Heart right ventricle (tissue), 16 donors: ENCODE data around the gene CYSRT1. TPM values are rescaled to one million over a fixed set of nuclear protein-coding genes. Genes with fewer than 3 reads are reported as not detected.

Experiments
- ATAC-seq, 8 donors: fragments of 200-7000 bp; cut with Tn5 transposase; one replicate each; pipeline ENCODE4 v1.9.1; 2020; ENCODE audit warnings: mild to moderate bottlenecking in 8 of 8, moderate library complexity in 8 of 8, moderate number of reproducible peaks in 1 of 8
- DNase-seq, 2 donors: peaks; one replicate each; pipeline ENCODE4 v3.0.0-alpha.2; 2020
- H3K27ac ChIP-seq, 10 donors: fragments of 200-600 bp; sonication (generic) in 2 of 10; one replicate each; pipeline versions ENCODE4 v1.5.0 to v1.8.0; 2020 to 2022; ENCODE audit warnings: mild to moderate bottlenecking in 3 of 10
- H3K27me3 ChIP-seq, 7 donors: fragments of 200-600 bp; one replicate each; pipeline ENCODE4 v1.8.0; 2021 to 2022; ENCODE audit warnings: mild to moderate bottlenecking in 2 of 7
- H3K36me3 ChIP-seq, 9 donors: fragments of 200-600 bp; sonication (generic) in 1 of 9; one replicate each; pipeline versions ENCODE4 v1.5.0 to v1.8.0; 2020 to 2022; ENCODE audit warnings: mild to moderate bottlenecking in 2 of 9
- H3K4me1 ChIP-seq, 9 donors: fragments of 200-600 bp; sonication (generic) in 1 of 9; one replicate each; pipeline versions ENCODE4 v1.5.0 to v1.8.0; 2020 to 2022; ENCODE audit warnings: mild to moderate bottlenecking in 4 of 9
- H3K4me3 ChIP-seq, 10 donors: fragments of 200-600 bp; sonication (generic) in 2 of 10; one replicate each; pipeline versions ENCODE4 v1.5.0 to v1.8.0; 2020 to 2022; ENCODE audit warnings: mild to moderate bottlenecking in 7 of 10, moderate library complexity in 2 of 10
- H3K9me3 ChIP-seq, 11 donors: fragments of 200-600 bp in 10 of 11; sonication (generic) in 2 of 11; one replicate each; pipeline versions ENCODE4 v1.5.0 to v1.8.0; 2013 to 2022; ENCODE audit warnings: mild to moderate bottlenecking in 2 of 11, control low read depth in 1 of 11, moderate library complexity in 1 of 11
- CTCF ChIP-seq, 9 donors: fragments of 200-600 bp; sonication (generic) in 2 of 9; IDR thresholded peaks; one replicate each; pipeline versions ENCODE4 v1.5.0 to v1.8.0; 2021 to 2022; ENCODE audit warnings: antibody characterized with exemption in 9 of 9, mild to moderate bottlenecking in 5 of 9, moderate library complexity in 1 of 9
- WGBS, 2 donors: extraction: QIAGEN DNeasy Blood & Tissue Kit; methylation state at CpG; one replicate each; pipeline ENCODE4 v1.1.7; 2013; ENCODE audit warnings: inconsistent platforms in 1 of 2; 5-methylcytosine and 5-hydroxymethylcytosine counted together
- intact Hi-C, 10 donors: fragments of 100-400 bp; cut with DNase I; formaldehyde crosslinking; loops; one replicate each; pipeline versions ENCODE4 v1.11.1 to v1.14.2; 2022
- polyA plus RNA-seq, 2 donors: library from polyadenylated mRNA; stranded (reverse); fragments of 200-250 nt; gene quantifications; one replicate each; pipeline ENCODE4 v1.2.3, GENCODE V29; 2013
- total RNA-seq, 10 donors: library from RNA; stranded (reverse); fragmentation: NEBNext Ultra II Directional in 3 of 10; extraction: Animal tissue kit (Norgen Biotek cat#: 25700) in 3 of 10; gene quantifications; one replicate each; pipeline versions ENCODE4 v1.2.1 to v1.2.4, GENCODE V29; 2021 to 2023
- donor health status: Arrhythmogenic right ventricular cardiomyopathy.
- donor health status: ischemic (EF 13 %, LVEDD 7.1; RV severe dilation, severe dysfunction).
- donor health status: healthy with polysubstance abuse.
- donor health status: DM: no; HTN: yes; CAD: no.
- donor health status: DM: no; HTN: no; CAD: no.
- donor health status: ischemic (EF 25% LVEDD 6.9; RV normal size, moderate dysfunction).
- donor health status: ischemic (EF 25% LVEDD 5.7; RV mildly dilated, moderate dysfunction).
- donor health status: healthy.
- donor health status: DM: yes; HTN: yes; CAD: no.
- donor health status: Ischemic cardiomyopathy.
- donor health status: ischemic (EF 35%, LVEDD 5.7; RV mildly dilated, moderate dysfunction).
- donor health status: nonischemic (EF 11% LVEDD 7.7; RV severe dilation, severe dysfunction).
- donor health status: DM: yes; HTN: yes; CAD: no.
- donor health status: PGD.
- donor health status: ischemic (EF 29% LVEDD 5.4; RV normal size, mild dysfunction).
- donor health status: nonischemic (EF 23%, LVEDD 6.1; RV moderate dilation, normal function).

Gene CYSRT1
- total and polyA plus RNA-seq, 12 donors = 0.19 to 0.71 (median 0.37) TPM; not detected in 4

GRCh38 chr9:137245450-137246421 lies 20.8 kb downstream of the CYSRT1 start:
- no peak overlapping the region for H3K27ac ChIP-seq
- H3K27me3 ChIP-seq = no peaks in the 10 kb centered on the region
- peaks cover 0 to 26% (median 12%) of the 10 kb centered on the region in 9 donors for H3K36me3 ChIP-seq
- WGBS, 2 donors = 93 to 95% methylated on average over 25 of the region's 25 CpGs
- peaks cover 3 to 47% (median 32%) of the 10 kb centered on the region in 9 donors for H3K4me1 ChIP-seq
- intact Hi-C loops = no loop called here
- DNase-seq = no peak
- no peak for TF ChIP-seq CTCF (IDR thresholded peaks at IDR 0.05)
- no peaks in the 10 kb centered on the region for H3K9me3 ChIP-seq
- no peak for ATAC-seq
- no peak overlapping the region for H3K4me3 ChIP-seq

DNA sequence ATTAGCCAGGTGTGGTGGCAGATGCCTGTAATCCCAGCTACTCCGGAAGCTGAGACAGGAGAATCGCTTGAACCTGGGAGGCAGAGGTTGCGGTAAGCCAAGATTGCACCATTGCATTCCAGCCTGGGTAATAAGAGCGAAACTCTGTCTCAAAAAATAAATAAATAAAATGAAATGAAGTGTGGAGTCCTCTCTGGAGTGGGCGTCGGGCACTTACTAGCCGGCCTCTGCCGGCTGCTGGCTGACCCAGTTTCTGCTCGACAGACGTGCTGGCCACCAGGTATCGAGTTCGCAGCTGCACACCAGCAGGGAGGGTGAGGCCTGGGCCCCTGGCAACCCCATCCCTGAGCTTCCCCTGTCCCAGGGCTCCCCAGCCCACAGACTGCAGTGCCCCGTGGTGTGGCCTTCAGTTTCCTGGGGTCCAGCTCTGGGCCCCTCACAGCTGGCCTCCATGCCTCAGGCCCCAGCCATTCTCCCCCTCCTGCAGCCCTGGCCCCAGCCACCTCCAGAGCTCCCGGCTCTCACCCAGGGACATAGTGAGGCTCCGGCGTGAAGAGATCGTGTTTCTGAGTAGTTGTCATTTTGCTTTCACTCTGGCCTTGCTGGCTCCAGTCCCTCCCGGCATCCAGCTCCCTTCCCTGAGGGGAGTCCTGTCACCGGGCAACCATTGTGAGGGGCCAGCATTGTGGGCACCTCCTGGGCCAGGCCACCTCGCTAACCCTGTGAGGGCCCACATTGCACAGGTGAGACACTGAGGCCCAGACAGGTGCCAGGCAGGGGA lies 22.4 kb downstream of the CYSRT1 start:
- DNase-seq = no peak
- intact Hi-C loops = no loop called here
- no peak for ATAC-seq
- peaks cover 0 to 18% (median 8%) of the 10 kb centered on the region in 9 donors for H3K36me3 ChIP-seq
- no peak overlapping the region for H3K4me3 ChIP-seq
- 77 to 78% methylated on average over 20 of the region's 20 CpGs for WGBS, 2 donors
- no peak overlapping the region for H3K27ac ChIP-seq
- H3K4me1 ChIP-seq = peaks cover 3 to 45% (median 28%) of the 10 kb centered on the region in 9 donors
- H3K27me3 ChIP-seq = no peaks in the 10 kb centered on the region
- H3K9me3 ChIP-seq = no peaks in the 10 kb centered on the region
- no peak for TF ChIP-seq CTCF (IDR thresholded peaks at IDR 0.05)

- Histone ChIP-seq H3K4me3 (no peak overlapping the region), H3K36me3 (peaks cover 0 to 13% (median 7%) of the 10 kb centered on the region in 9 donors), H3K27me3 (no peaks in the 10 kb centered on the region), H3K27ac (no peak overlapping the region), H3K4me1 (peaks cover 0 to 40% (median 22%) of the 10 kb centered on the region in 9 donors), H3K9me3 (no peaks in the 10 kb centered on the region)
- ATAC-seq (no peak), DNase-seq (no peak)
- intact Hi-C loops = no loop called here
- 85 to 87% methylated on average over 6 of the region's 6 CpGs for WGBS, 2 donors
- no peak for TF ChIP-seq CTCF (IDR thresholded peaks at IDR 0.05)
Observed at GRCh38 chr9:137247916-137248175, 22.9 kb downstream of the CYSRT1 start.

DNA sequence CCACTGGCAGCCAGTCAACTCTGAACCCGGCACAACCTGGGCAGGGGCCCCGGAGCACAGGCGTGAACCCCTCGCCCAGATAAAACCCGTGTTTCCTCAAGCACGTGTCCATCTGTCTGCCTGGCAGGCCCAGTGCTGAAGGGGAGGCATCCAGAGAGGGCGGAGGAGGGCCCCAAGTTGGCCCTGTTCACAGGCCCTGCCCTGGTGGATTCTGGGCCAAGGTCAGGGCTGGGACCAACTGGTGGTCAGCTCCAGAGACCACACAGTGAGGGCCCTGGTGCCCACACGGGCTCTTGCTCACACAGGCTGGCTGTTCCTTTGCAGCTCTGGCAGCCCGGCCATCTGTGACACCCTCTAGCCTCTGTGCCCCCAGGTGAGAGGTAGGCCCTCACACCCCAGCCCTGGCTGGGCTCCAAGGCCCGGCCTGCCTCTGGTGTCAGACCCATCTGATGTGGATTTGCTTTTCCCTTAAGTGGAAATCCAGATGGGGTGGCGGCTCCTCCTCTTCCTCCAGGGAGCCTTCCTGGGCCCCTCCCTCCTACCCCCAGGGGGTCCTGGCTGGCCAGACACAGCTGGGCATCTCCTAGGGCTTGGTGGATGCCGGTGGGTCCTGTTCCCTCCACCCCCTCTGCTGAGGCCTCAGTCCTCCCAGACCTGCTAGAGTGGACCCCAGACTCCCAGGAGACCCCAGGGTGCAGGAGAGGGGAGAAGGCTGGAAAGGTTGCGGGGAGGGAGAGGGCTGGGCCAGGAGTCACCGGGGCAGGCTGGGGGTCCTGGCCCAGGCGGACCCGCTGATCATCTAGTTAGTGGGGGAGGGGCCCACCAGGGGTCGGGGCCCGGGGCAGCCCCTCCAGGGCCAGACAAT lies 25.6 kb downstream of the CYSRT1 start:
- no peaks in the 10 kb centered on the region for H3K36me3 ChIP-seq
- DNase-seq (no peak), ATAC-seq (peak in 5 of 8 donors; percentile 0 to 35 (median 16))
- no peaks in the 10 kb centered on the region for H3K27me3 ChIP-seq
- peaks cover 5 to 37% (median 22%) of the 10 kb centered on the region in 9 donors for H3K4me1 ChIP-seq
- no peaks in the 10 kb centered on the region for H3K9me3 ChIP-seq
- WGBS, 2 donors = 35 to 42% methylated on average over 17 to 18 of the region's 18 CpGs
- H3K4me3 ChIP-seq = no peak overlapping the region
- intact Hi-C loops = no loop called here
- no peak for TF ChIP-seq CTCF (IDR thresholded peaks at IDR 0.05)
- peak overlapping the region in 5 of 10 donors; percentile 43 to 58 (median 51) for H3K27ac ChIP-seq
